Smooth muscle cell (in vitro differentiated cells): ENCODE data around the gene EGR1. TPM values are rescaled to one million over a fixed set of nuclear protein-coding genes. Genes with fewer than 3 reads are reported as not detected.
A peak's percentile ranks its signal among the peaks of the same experiment; 100 is the strongest.

Experiments used
- DNase-seq: peaks from one replicate; lab custom pipeline; 2025; ENCODE audit not compliant: unreplicated experiment; lab: John Stamatoyannopoulos, UW
- H2AFZ ChIP-seq: fragments of 200-600 bp; sonication (generic); 2 replicates; pipeline ENCODE4 v1.6.0; 2016; ENCODE audit warnings: antibody characterized with exemption, low read depth, mild to moderate bottlenecking
- H3F3A ChIP-seq: fragments of 200-600 bp; sonication (generic); 2 replicates; pipeline ENCODE4 v1.6.0; 2017; ENCODE audit warnings: antibody characterized with exemption, low read depth
- H3K27ac ChIP-seq: fragments of 200-600 bp; sonication (generic); 2 replicates; pipeline ENCODE4 v1.5.1; 2016; ENCODE audit warnings: low read depth, mild to moderate bottlenecking
- H3K27me3 ChIP-seq: fragments of 200-600 bp; sonication (generic); 2 replicates; pipeline ENCODE4 v1.6.1; 2016; ENCODE audit warnings: low read depth, mild to moderate bottlenecking
- H3K36me3 ChIP-seq: fragments of 200-600 bp; sonication (generic); 2 replicates; pipeline ENCODE4 v1.5.1; 2016; ENCODE audit warnings: low read depth
- H3K4me1 ChIP-seq: fragments of 200-600 bp; sonication (generic); 2 replicates; pipeline ENCODE4 v1.5.1; 2016; ENCODE audit warnings: low read depth
- H3K4me2 ChIP-seq: fragments of 200-600 bp; sonication (generic); 2 replicates; pipeline ENCODE4 v1.6.0; 2016; ENCODE audit warnings: mild to moderate bottlenecking
- H3K4me3 ChIP-seq: fragments of 200-600 bp; sonication (generic); 2 replicates; pipeline ENCODE4 v1.5.1; 2016; ENCODE audit warnings: mild to moderate bottlenecking
- H3K79me2 ChIP-seq: fragments of 200-600 bp; sonication (generic); 2 replicates; pipeline ENCODE4 v1.6.0; 2016; ENCODE audit warnings: low read depth, mild to moderate bottlenecking
- H3K9ac ChIP-seq: fragments of 200-600 bp; sonication (generic); 2 replicates; pipeline ENCODE4 v1.6.0; 2016; ENCODE audit warnings: low read depth
- H3K9me3 ChIP-seq: fragments of 200-600 bp; sonication (generic); replicated peaks from 2 replicates; pipeline ENCODE4 v1.5.1; 2016; ENCODE audit warnings: low read depth
- H4K20me1 ChIP-seq: fragments of 200-600 bp; sonication (generic); 2 replicates; pipeline ENCODE4 v1.6.0; 2016; ENCODE audit warnings: low read depth
- WGBS: methylation state at CpG from one replicate; pipeline ENCODE4 v1.1.7; 2016; ENCODE audit warnings: low lambda C conversion rate; 5-methylcytosine and 5-hydroxymethylcytosine counted together
- polyA plus RNA-seq: library from polyadenylated mRNA; unstranded; fragments of >200 nt; fragmentation: Nextera tagmentation; extraction: Ambion mirVana; gene quantifications from 2 replicates; pipeline ENCODE4 v1.2.1, GENCODE V29; 2016
- total RNA-seq: library from RNA; depleted of rRNA; stranded (reverse); fragments of >200 nt; gene quantifications from 2 replicates; pipeline ENCODE4 v1.2.3, GENCODE V29; 2014
- TF ChIP-seq, protein P1 (sequence below): fragments of 200-600 bp; sonication (generic); IDR thresholded peaks from 2 replicates; pipeline ENCODE4 v1.5.1; 2017; ENCODE audit warnings: borderline replicate concordance, mild to moderate bottlenecking, antibody characterized with exemption; ENCODE audit not compliant: insufficient read depth, poor library complexity, severe bottlenecking

EGR1 gene
- total and polyA plus RNA-seq, 2 experiments from 2014 or later: 250 to 1,110 TPM

DNA sequence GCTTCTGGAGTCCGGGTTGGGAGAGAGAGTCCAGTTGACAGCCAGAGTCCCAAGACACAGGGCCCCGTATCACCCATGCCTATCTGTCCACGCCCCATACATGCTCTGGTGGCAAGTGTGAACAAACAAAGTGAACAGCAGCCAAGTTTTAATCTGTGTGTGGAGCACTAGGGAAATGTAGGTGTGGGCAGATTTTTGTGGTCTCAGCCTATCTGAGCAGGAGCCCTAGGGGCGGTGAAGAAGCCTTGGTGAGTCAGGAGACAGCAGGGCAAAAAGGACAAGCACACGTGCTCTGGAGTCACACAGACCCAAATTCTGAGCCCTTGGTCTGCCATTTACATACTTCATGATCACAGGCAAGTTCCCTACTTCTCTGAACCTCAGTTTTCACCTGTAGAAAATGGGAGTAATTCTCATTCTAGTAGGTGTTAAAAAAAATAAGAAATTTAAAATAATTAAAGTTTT lies 23.2 kb downstream of the EGR1 start:
- peaks cover 11% of the 10 kb centered on the region for H3F3A ChIP-seq
- no peaks in the 10 kb centered on the region for H4K20me1 ChIP-seq
- no peaks in the 10 kb centered on the region for H3K79me2 ChIP-seq
- no peak overlapping the region for H3K4me3 ChIP-seq
- no peak for DNase-seq
- H3K27me3 ChIP-seq: no peaks in the 10 kb centered on the region
- no peaks in the 10 kb centered on the region for H3K9me3 ChIP-seq
- no peak overlapping the region for H3K27ac ChIP-seq
- 43% methylated on average over 5 of the region's 5 CpGs for WGBS
- TF ChIP-seq, protein P1, sequence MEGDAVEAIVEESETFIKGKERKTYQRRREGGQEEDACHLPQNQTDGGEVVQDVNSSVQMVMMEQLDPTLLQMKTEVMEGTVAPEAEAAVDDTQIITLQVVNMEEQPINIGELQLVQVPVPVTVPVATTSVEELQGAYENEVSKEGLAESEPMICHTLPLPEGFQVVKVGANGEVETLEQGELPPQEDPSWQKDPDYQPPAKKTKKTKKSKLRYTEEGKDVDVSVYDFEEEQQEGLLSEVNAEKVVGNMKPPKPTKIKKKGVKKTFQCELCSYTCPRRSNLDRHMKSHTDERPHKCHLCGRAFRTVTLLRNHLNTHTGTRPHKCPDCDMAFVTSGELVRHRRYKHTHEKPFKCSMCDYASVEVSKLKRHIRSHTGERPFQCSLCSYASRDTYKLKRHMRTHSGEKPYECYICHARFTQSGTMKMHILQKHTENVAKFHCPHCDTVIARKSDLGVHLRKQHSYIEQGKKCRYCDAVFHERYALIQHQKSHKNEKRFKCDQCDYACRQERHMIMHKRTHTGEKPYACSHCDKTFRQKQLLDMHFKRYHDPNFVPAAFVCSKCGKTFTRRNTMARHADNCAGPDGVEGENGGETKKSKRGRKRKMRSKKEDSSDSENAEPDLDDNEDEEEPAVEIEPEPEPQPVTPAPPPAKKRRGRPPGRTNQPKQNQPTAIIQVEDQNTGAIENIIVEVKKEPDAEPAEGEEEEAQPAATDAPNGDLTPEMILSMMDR: no peak
- H3K4me2 ChIP-seq: no peak overlapping the region
- no peak overlapping the region for H3K9ac ChIP-seq
- H3K4me1 ChIP-seq: peaks cover 27% of the 10 kb centered on the region
- H2AFZ ChIP-seq: no peak overlapping the region
- no peaks in the 10 kb centered on the region for H3K36me3 ChIP-seq

DNA sequence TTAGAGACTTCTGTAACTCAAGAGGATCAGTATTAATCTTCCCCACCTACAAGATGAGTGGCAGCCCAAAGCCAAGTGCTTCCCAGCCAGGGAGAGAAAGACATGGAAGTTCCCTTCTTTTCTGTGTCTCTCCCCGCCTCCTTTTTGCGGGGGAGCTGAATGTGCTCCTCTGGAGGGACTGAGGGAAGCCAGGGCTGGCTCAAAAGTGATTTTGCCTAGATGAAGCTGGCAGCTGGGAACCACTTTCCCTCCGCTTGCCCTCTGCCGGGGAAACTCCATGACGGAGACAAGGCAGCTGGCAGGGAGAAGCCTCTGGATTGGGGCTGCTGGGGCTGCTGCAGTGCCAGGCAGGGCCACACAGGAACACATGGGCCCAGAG lies 24.4 kb downstream of the EGR1 start:
- H2AFZ ChIP-seq: no peak overlapping the region
- H3K9me3 ChIP-seq: no peaks in the 10 kb centered on the region
- H3K4me2 ChIP-seq: no peak overlapping the region
- no peaks in the 10 kb centered on the region for H3K79me2 ChIP-seq
- peaks cover 11% of the 10 kb centered on the region for H3F3A ChIP-seq
- peaks cover 27% of the 10 kb centered on the region for H3K4me1 ChIP-seq
- H3K9ac ChIP-seq: no peak overlapping the region
- TF ChIP-seq, protein P1: no peak
- H3K27ac ChIP-seq: no peak overlapping the region
- WGBS: 85% methylated on average over 5 of the region's 5 CpGs
- no peaks in the 10 kb centered on the region for H3K36me3 ChIP-seq
- no peaks in the 10 kb centered on the region for H3K27me3 ChIP-seq
- no peak overlapping the region for H3K4me3 ChIP-seq
- DNase-seq: no peak
- H4K20me1 ChIP-seq: no peaks in the 10 kb centered on the region

DNA sequence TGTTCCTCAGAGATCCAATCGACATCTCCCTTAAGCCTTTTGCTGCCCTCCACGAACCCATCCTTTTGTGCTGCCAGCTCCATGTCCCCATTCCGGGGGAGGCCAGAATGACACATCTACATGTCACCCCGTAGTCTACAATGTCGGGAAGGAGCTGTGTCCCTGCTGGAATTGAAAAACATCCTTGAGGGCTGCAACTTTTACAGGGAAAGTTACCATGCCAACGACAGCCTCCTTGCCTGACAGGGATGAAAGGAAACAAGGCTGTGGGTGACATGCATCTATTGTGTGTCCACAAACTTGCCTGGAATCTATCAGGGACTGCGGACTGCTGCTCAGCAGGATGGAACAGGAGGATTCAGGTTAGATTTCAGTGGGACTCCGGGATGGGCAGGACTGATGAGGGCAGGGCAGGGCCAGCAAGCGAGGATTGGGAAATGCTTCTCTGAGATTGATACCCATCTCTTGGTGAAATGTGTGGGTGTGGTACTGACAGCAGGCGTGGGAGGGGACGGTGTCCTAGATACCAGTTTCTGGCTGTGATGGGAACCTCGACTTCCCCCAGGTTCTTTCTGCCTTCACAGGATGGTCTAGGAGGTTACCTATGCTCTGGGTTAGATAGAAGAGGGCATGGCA lies 25.5 kb downstream of the EGR1 start:
- Histone ChIP-seq H3K4me1 (peaks cover 27% of the 10 kb centered on the region), H3K36me3 (no peaks in the 10 kb centered on the region), H3K9me3 (no peaks in the 10 kb centered on the region), H3F3A (peaks cover 11% of the 10 kb centered on the region), H3K4me2 (peak overlapping the region; percentile 99), H3K79me2 (no peaks in the 10 kb centered on the region), H2AFZ (no peak overlapping the region), H3K27ac (no peak overlapping the region), H3K4me3 (no peak overlapping the region), H4K20me1 (no peaks in the 10 kb centered on the region), H3K9ac (peak overlapping the region; percentile 18), H3K27me3 (no peaks in the 10 kb centered on the region)
- no peak for DNase-seq
- TF ChIP-seq, protein P1: no peak
- 69% methylated on average over 12 of the region's 12 CpGs for WGBS

DNA sequence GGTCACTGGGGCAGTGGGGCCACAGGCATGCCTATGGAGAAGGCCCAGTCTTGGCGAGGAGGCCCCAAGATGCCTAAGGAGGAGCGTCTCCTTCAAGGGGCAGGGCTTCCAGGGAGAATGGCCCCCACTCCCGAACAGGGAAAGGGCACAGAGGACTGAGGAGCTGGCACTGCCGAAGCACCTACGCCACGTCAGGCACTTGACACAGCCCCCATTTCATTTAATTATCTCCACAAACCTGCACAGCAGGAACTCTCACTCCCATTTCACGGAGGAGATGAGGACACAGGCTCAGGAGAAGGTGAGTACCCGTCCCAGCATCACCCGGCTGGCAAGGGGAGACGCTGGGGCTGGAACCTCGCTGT lies 26.0 kb downstream of the EGR1 start:
- Histone ChIP-seq H3K4me3 (peak overlapping the region; percentile 65), H4K20me1 (no peaks in the 10 kb centered on the region), H3K27ac (no peak overlapping the region), H2AFZ (no peak overlapping the region), H3K4me1 (peaks cover 27% of the 10 kb centered on the region), H3K36me3 (no peaks in the 10 kb centered on the region), H3K9ac (peak overlapping the region; percentile 18), H3F3A (peaks cover 11% of the 10 kb centered on the region), H3K79me2 (no peaks in the 10 kb centered on the region), H3K27me3 (no peaks in the 10 kb centered on the region), H3K9me3 (no peaks in the 10 kb centered on the region), H3K4me2 (peak overlapping the region; percentile 99)
- no peak for DNase-seq
- WGBS: 63% methylated on average over 11 of the region's 11 CpGs
- TF ChIP-seq, protein P1: no peak
